LNCaP clone FGC (cell line): ENCODE results near the gene KRTAP10-11.
"Not testable (repeated sequence)": the region's sequence is repeated elsewhere in the genome, so short reads cannot be mapped to it uniquely, and the experiment has no call there.

Experiments used
- DNase-seq: peaks from one replicate; pipeline ENCODE4 v3.0.0-alpha.2; 2011; ENCODE audit warnings: low read depth
- H3K4me3 ChIP-seq: 2 replicates; pipeline ENCODE4 v1.5.1; 2011; ENCODE audit warnings: mild to moderate bottlenecking, low read depth, low read length, control low read depth
- CTCF ChIP-seq: IDR thresholded peaks from 2 replicates; pipeline ENCODE4 v1.5.1; 2012; ENCODE audit warnings: mild to moderate bottlenecking; ENCODE audit not compliant: control insufficient read depth, insufficient read depth; ENCODE audit errors: extremely low read depth

Gene KRTAP10-11

DNA sequence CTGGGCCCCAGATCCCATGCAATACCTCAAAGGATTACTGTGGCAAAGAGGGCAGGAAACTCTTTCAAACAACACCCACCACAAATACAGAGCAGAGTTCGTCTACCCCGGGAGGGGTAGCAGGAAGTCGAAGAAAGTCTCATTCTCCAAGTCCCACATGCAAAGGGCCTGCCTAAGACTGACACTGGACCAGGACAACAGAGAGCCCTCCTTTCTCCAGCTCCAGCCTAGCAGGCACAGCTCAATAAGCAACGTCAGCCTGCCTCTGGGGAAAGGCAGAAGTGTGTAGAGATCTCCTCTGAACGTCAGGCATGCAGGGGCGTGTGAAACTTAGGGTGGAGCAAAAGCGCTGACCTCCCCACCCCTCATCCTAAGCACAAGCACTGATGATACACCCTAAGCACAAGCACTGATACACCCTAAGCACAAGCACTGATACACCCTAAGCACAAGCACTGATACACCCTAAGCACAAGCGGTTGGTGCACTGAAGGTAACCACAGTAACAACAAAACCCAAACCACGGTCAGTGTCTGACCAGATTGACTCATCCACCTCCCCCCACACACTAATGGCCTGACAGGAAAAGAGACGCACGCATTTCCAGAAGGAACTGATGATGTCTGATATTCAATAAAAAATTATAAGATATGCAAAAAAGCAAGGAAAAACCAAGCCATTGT lies 12.8 kb downstream of the KRTAP10-11 start:
- no peak for TF ChIP-seq CTCF
- no peak for DNase-seq
- no peak overlapping the region for H3K4me3 ChIP-seq

- DNase-seq, H3K4me3 ChIP-seq: not testable (repeated sequence)
Observed at GRCh38 chr21:44661567-44661966, 15.4 kb downstream of the KRTAP10-11 start.

GRCh38 chr21:44664691-44665090 lies 18.5 kb downstream of the KRTAP10-11 start:
- TF ChIP-seq CTCF = no peak
- DNase-seq = no peak
- H3K4me3 ChIP-seq = no peak overlapping the region

GRCh38 chr21:44666401-44667320 lies 20.4 kb downstream of the KRTAP10-11 start, which contains the start of gene KRTAP12-2:
KRTAP12-2 (minus strand) TSS chr21:44666927; CDS start chr21:44666886, 41 bp downstream.
- H3K4me3 ChIP-seq = no peak within 1 kb of the TSS
- no peak for TF ChIP-seq CTCF
- peak; percentile 55 for DNase-seq

DNA sequence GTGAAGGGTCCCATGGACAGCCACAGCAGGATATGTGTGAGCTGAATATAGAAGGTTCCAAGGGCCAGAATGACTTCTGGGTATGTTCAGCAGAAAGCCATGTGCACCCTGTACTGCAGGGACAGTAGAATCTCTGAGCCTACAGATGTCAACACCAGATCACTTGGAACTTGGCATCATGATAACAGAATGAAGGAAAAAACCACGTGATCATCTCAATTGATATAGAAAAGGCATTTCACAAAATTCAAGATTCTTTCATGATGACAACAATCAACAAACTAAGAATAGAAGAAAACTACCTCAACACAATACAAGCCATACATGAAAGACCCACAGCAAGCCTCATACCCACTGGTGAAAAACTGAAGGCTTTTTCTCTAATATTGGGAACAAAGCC lies 21.4 kb downstream of the KRTAP10-11 start:
- H3K4me3 ChIP-seq = no peak overlapping the region
- DNase-seq = no peak
- no peak for TF ChIP-seq CTCF

- no peak for TF ChIP-seq CTCF
- H3K4me3 ChIP-seq = no peak overlapping the region
- no peak for DNase-seq
Observed at GRCh38 chr21:44670642-44671432, 24.6 kb downstream of the KRTAP10-11 start.

- DNase-seq = no peak
- no peak for TF ChIP-seq CTCF
- no peak overlapping the region for H3K4me3 ChIP-seq
Observed at GRCh38 chr21:44671911-44672310, 25.7 kb downstream of the KRTAP10-11 start.
